ENCODE data around the gene RGS19.

Gene RGS19

GRCh38 chr20:64057628-64058498 lies 21.5 kb downstream of the RGS19 start:
- POLR2A ChIA-PET, result no interaction called here
- CTCF ChIA-PET, result interaction anchor here (0.6 to 2.2 kb wide), 5 partner anchors 19 to 1470 kb away, joined by 3 to 10 read pairs (median 3); no protein-coding TSS in a partner anchor
- peak; percentile 86 for DNase-seq (ENCODE audit: extremely low spot score)
- TF ChIP-seq NFRKB (IDR thresholded peaks at IDR 0.05), result no peak
- TF ChIP-seq CTBP1 (IDR thresholded peaks at IDR 0.05; ENCODE audit: borderline replicate concordance), result no peak
- no peak for TF ChIP-seq FOXA1 (IDR thresholded peaks at IDR 0.05)
- TF ChIP-seq ARNT (IDR thresholded peaks at IDR 0.05), result no peak
- no peak for TF ChIP-seq ZNF384 (IDR thresholded peaks at IDR 0.05)
- no peak for TF ChIP-seq HDGF (IDR thresholded peaks at IDR 0.05; ENCODE audit: borderline replicate concordance)
- TF ChIP-seq L3MBTL2 (conservative IDR thresholded peaks at IDR 0.05), result no peak
- TF ChIP-seq SP1 (IDR thresholded peaks at IDR 0.05), result no peak
- no peak for TF ChIP-seq FOXK2 (IDR thresholded peaks at IDR 0.05)
- no peak for TF ChIP-seq LEF1 (IDR thresholded peaks at IDR 0.05; ENCODE audit: borderline replicate concordance)
- TF ChIP-seq TARDBP (IDR thresholded peaks at IDR 0.05), result no peak
- TF ChIP-seq SUZ12 (IDR thresholded peaks at IDR 0.05), result no peak
- TF ChIP-seq BHLHE40 (IDR thresholded peaks at IDR 0.05; ENCODE audit: borderline replicate concordance), result no peak
- TF ChIP-seq ELF4 (IDR thresholded peaks at IDR 0.05), result no peak
- no peak for TF ChIP-seq FOXM1 (IDR thresholded peaks at IDR 0.05; ENCODE audit: borderline replicate concordance)
- no peak for TF ChIP-seq PKNOX1 (IDR thresholded peaks at IDR 0.05)

- DNase-seq (ENCODE audit: extremely low spot score), result no peak
- POLR2A ChIA-PET, result no interaction called here
- CTCF ChIA-PET, result interaction anchor here (0.6 to 2.2 kb wide), 5 partner anchors 19 to 1469 kb away, joined by 3 to 10 read pairs (median 3); no protein-coding TSS in a partner anchor
- TF ChIP-seq FOXA1 (IDR thresholded peaks at IDR 0.05) (no peak), SUZ12 (IDR thresholded peaks at IDR 0.05) (no peak), LEF1 (IDR thresholded peaks at IDR 0.05; ENCODE audit: borderline replicate concordance) (no peak)
Observed at GRCh38 chr20:64056889-64057627, 22.3 kb downstream of the RGS19 start.

- TF ChIP-seq NFRKB (IDR thresholded peaks at IDR 0.05), result no peak
- TF ChIP-seq L3MBTL2 (conservative IDR thresholded peaks at IDR 0.05), result no peak
- ChIA-PET POLR2A (no interaction called here), CTCF (interaction anchor here (2.2 kb wide), 1 partner anchor 18 kb away, joined by 10 read pairs; no protein-coding TSS in a partner anchor)
- no peak for DNase-seq (ENCODE audit: extremely low spot score)
Observed at GRCh38 chr20:64056639-64056888, 22.8 kb downstream of the RGS19 start.

GRCh38 chr20:64055893-64056638 lies 23.3 kb downstream of the RGS19 start:
- POLR2A ChIA-PET, result no interaction called here
- CTCF ChIA-PET, result interaction anchor here (2.2 kb wide), 1 partner anchor 18 kb away, joined by 10 read pairs; no protein-coding TSS in a partner anchor
- DNase-seq (ENCODE audit: extremely low spot score), result no peak
- TF ChIP-seq TARDBP (IDR thresholded peaks at IDR 0.05) (no peak), L3MBTL2 (conservative IDR thresholded peaks at IDR 0.05) (no peak), SP1 (IDR thresholded peaks at IDR 0.05) (no peak), FOXA1 (IDR thresholded peaks at IDR 0.05) (no peak), HDGF (IDR thresholded peaks at IDR 0.05; ENCODE audit: borderline replicate concordance) (no peak), CTBP1 (IDR thresholded peaks at IDR 0.05; ENCODE audit: borderline replicate concordance) (no peak), ELF4 (IDR thresholded peaks at IDR 0.05) (no peak), ZNF384 (IDR thresholded peaks at IDR 0.05) (no peak), LEF1 (IDR thresholded peaks at IDR 0.05; ENCODE audit: borderline replicate concordance) (no peak), FOXK2 (IDR thresholded peaks at IDR 0.05) (no peak)

GRCh38 chr20:64055396-64055892 lies 23.9 kb downstream of the RGS19 start:
- TF ChIP-seq NFRKB (IDR thresholded peaks at IDR 0.05), result no peak
- TF ChIP-seq HDGF (IDR thresholded peaks at IDR 0.05; ENCODE audit: borderline replicate concordance), result no peak
- no peak for TF ChIP-seq L3MBTL2 (conservative IDR thresholded peaks at IDR 0.05)
- no peak for TF ChIP-seq SP1 (IDR thresholded peaks at IDR 0.05)
- no peak for TF ChIP-seq ELF4 (IDR thresholded peaks at IDR 0.05)
- no peak for TF ChIP-seq LEF1 (IDR thresholded peaks at IDR 0.05; ENCODE audit: borderline replicate concordance)
- no peak for TF ChIP-seq BHLHE40 (IDR thresholded peaks at IDR 0.05; ENCODE audit: borderline replicate concordance)
- TF ChIP-seq FOXK2 (IDR thresholded peaks at IDR 0.05), result no peak
- TF ChIP-seq ARNT (IDR thresholded peaks at IDR 0.05), result no peak
- no peak for TF ChIP-seq CTBP1 (IDR thresholded peaks at IDR 0.05; ENCODE audit: borderline replicate concordance)
- no peak for TF ChIP-seq FOXA1 (IDR thresholded peaks at IDR 0.05)
- no peak for TF ChIP-seq FOXM1 (IDR thresholded peaks at IDR 0.05; ENCODE audit: borderline replicate concordance)
- no peak for TF ChIP-seq TARDBP (IDR thresholded peaks at IDR 0.05)
- TF ChIP-seq SUZ12 (IDR thresholded peaks at IDR 0.05), result no peak
- TF ChIP-seq ZNF384 (IDR thresholded peaks at IDR 0.05), result no peak
- no peak for TF ChIP-seq PKNOX1 (IDR thresholded peaks at IDR 0.05)
- DNase-seq (ENCODE audit: extremely low spot score), result no peak
- POLR2A ChIA-PET, result no interaction called here
- CTCF ChIA-PET, result interaction anchor here (1.4 kb wide), 1 partner anchor 65 kb away, joined by 7 read pairs; no protein-coding TSS in a partner anchor

Measured in HEK293T (cell line).